Measurements from ENCODE around the gene BACH1. TPM values are rescaled to one million over a fixed set of nuclear protein-coding genes. Genes with fewer than 3 reads are reported as not detected.

Gene BACH1
- total RNA-seq, 1 donor from 2014 or later: 34.3 TPM

DNA sequence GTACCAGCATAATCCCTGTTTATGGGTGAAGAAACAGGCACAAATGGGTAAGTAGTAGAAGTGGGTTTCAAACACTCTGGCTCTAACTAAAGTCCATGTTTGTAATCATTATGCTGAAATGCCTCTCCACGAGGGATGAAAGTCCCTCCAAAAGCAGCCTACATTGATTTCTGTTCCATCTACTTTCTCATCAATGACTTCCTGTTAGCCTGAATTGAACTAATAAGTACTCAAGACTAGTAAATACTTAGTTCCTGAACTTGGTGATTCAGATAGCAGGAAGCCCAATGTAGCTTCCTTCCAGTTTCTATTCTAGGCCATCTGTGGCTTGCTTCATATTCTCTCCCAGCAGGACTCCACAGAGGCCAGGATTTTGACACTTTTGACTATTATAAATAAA is 11.3 kb upstream of the BACH1 start:
- TF ChIP-seq, protein P1, sequence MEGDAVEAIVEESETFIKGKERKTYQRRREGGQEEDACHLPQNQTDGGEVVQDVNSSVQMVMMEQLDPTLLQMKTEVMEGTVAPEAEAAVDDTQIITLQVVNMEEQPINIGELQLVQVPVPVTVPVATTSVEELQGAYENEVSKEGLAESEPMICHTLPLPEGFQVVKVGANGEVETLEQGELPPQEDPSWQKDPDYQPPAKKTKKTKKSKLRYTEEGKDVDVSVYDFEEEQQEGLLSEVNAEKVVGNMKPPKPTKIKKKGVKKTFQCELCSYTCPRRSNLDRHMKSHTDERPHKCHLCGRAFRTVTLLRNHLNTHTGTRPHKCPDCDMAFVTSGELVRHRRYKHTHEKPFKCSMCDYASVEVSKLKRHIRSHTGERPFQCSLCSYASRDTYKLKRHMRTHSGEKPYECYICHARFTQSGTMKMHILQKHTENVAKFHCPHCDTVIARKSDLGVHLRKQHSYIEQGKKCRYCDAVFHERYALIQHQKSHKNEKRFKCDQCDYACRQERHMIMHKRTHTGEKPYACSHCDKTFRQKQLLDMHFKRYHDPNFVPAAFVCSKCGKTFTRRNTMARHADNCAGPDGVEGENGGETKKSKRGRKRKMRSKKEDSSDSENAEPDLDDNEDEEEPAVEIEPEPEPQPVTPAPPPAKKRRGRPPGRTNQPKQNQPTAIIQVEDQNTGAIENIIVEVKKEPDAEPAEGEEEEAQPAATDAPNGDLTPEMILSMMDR (IDR thresholded peaks at IDR 0.05; ENCODE audit: insufficient read depth, low read length, poor library complexity, severe bottlenecking): no peak
- no peak for DNase-seq (ENCODE audit: low read depth)
- no peaks in the 10 kb centered on the region for H3K27me3 ChIP-seq (ENCODE audit: control insufficient read depth, insufficient read depth, low read length)
- no peaks in the 10 kb centered on the region for H3K36me3 ChIP-seq (ENCODE audit: control insufficient read depth, insufficient read depth, low read length)
- H3K4me3 ChIP-seq (ENCODE audit: low read depth, low read length): no peak overlapping the region

DNA sequence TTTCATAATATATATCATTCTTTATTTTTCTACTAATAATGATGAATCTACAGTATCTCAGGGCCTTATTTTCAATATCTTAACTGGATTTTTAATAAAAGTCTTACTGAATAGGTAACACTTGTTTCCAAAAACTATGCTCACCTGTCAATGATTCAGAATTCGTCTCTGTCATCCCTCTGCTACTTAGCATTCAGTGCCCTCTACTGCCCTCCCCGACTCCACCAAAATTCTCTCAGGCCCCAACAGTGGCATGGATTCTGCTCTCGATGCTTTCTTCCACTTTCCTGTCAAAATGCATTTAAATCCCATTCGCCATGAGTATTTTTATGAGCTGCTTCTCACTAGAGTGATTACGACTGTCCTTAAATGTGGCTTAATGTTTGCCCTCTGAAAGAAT is 10.5 kb upstream of the BACH1 start:
- TF ChIP-seq, protein P1 (IDR thresholded peaks at IDR 0.05; ENCODE audit: insufficient read depth, low read length, poor library complexity, severe bottlenecking): no peak
- Histone ChIP-seq H3K36me3 (ENCODE audit: control insufficient read depth, insufficient read depth, low read length) (no peaks in the 10 kb centered on the region), H3K4me3 (ENCODE audit: low read depth, low read length) (no peak overlapping the region), H3K27me3 (ENCODE audit: control insufficient read depth, insufficient read depth, low read length) (no peaks in the 10 kb centered on the region)
- DNase-seq (ENCODE audit: low read depth): no peak

DNA sequence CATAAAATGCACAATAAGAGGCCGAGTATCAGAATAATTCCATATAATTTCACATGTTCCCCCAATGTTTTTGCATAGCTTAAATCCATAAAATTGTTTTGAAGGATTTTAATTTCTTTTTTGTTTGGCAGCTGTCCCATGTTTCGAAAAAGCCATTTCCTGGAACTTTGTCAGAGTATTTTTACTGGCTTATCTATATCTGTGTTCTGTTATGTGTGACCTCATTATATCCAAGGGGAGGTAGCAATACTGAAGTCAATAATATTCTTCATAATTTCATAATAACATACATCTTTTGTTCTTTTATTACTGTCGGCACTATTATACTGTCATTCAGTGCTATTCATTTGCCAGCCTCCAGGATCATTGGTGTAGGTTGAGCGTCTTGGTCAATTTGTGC is 9.4 kb upstream of the BACH1 start:
- no peaks in the 10 kb centered on the region for H3K27me3 ChIP-seq (ENCODE audit: control insufficient read depth, insufficient read depth, low read length)
- TF ChIP-seq, protein P1 (IDR thresholded peaks at IDR 0.05; ENCODE audit: insufficient read depth, low read length, poor library complexity, severe bottlenecking): no peak
- no peaks in the 10 kb centered on the region for H3K36me3 ChIP-seq (ENCODE audit: control insufficient read depth, insufficient read depth, low read length)
- no peak overlapping the region for H3K4me3 ChIP-seq (ENCODE audit: low read depth, low read length)
- DNase-seq (ENCODE audit: low read depth): no peak

DNA sequence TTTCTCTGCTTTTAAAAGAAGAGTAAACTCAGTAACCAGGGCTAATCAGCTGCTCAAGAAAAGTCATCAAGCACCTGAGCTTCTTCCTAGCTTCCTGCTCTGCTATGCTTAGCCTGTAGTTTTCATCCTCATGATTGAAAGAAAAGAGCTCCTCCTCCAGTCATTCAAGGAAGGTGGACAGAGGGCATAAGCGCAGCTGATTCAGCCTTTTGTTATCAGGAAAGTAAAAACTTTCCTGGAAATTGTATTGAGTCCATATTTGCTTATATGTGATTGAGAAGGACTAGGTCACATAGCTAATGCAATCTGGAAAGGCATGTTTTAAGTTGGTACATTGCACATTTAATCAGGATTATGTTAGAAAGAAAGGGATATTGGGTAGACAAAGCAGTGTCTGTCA is 8.5 kb upstream of the BACH1 start:
- Histone ChIP-seq H3K36me3 (ENCODE audit: control insufficient read depth, insufficient read depth, low read length) (no peaks in the 10 kb centered on the region), H3K27me3 (ENCODE audit: control insufficient read depth, insufficient read depth, low read length) (no peaks in the 10 kb centered on the region), H3K4me3 (ENCODE audit: low read depth, low read length) (no peak overlapping the region)
- DNase-seq (ENCODE audit: low read depth): no peak
- TF ChIP-seq, protein P1 (IDR thresholded peaks at IDR 0.05; ENCODE audit: insufficient read depth, low read length, poor library complexity, severe bottlenecking): no peak

DNA sequence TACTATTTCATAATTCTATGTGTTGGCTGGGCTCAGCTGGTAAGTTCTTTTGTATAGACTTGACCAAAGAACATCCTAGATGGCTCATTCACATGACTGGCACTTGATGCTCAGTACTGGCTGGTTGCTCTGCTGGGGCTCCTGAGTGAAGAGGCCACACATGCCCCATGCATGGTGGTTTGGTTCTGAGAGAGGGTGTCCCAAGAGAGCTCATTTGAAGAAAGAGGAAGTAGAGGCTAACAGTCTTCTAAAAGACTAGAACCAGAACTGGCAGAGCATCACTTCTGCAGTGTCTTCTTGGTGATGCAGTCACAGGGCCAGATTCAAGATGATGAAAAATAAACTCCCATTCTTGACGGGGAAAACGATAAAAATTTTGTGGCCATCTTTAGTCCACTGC is 5.2 kb upstream of the BACH1 start:
- TF ChIP-seq, protein P1 (IDR thresholded peaks at IDR 0.05; ENCODE audit: insufficient read depth, low read length, poor library complexity, severe bottlenecking): no peak
- H3K36me3 ChIP-seq (ENCODE audit: control insufficient read depth, insufficient read depth, low read length): no peaks in the 10 kb centered on the region
- no peak for DNase-seq (ENCODE audit: low read depth)
- H3K27me3 ChIP-seq (ENCODE audit: control insufficient read depth, insufficient read depth, low read length): no peaks in the 10 kb centered on the region
- no peak overlapping the region for H3K4me3 ChIP-seq (ENCODE audit: low read depth, low read length)

DNA sequence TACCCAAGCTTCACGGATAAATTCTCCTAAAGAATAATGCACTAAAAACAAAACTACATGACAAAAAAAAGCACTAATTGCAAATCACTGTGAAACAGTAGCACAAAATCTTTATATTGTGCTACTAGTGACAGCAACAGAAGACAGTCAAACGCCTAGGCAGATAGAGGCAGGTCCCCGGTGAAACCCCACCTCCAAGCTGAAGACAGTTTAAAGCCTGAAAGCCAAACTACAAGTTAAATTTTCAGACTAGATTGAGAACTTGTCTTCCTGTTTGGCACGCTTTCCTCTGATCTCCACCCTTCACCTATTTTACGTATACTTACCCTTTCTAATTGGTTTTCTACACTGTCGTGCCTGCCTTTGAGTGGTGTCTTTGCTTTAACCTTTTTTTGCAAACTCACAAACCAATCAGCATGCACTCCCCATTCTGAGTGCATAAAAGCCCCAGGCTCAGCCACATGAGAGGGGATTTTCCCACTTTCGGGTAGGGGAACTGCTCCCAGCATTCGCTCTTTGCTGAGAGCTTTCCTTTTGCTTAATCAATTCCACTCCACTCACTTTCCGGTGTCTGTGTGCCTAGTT is 3.6 kb upstream of the BACH1 start:
- TF ChIP-seq, protein P1 (IDR thresholded peaks at IDR 0.05; ENCODE audit: insufficient read depth, low read length, poor library complexity, severe bottlenecking): no peak
- DNase-seq (ENCODE audit: low read depth): no peak

More for the DNA sequence above, 3.6 kb upstream of the BACH1 start:
- Histone ChIP-seq H3K4me3 (ENCODE audit: low read depth, low read length) (no peak overlapping the region), H3K27me3 (ENCODE audit: control insufficient read depth, insufficient read depth, low read length) (no peaks in the 10 kb centered on the region), H3K36me3 (ENCODE audit: control insufficient read depth, insufficient read depth, low read length) (no peaks in the 10 kb centered on the region)
